OCI-LY7 (cell line): ENCODE results near the gene TAS2R39. TPM values are rescaled to one million over a fixed set of nuclear protein-coding genes. Genes with fewer than 3 reads are reported as not detected.

Source experiments
- BruUV-seq: library from RNA; stranded (reverse); fragments of 400-500 nt; replicated peaks from 2 replicates; lab custom pipeline; 2021; lab: Mats Ljungman, UMichigan
- CTCF ChIA-PET: fragments of 300-600 bp; sonication (Branson Sonifier 250); formaldehyde crosslinking; loops from one replicate; lab custom pipeline; 2022; ENCODE audit warnings: antibody characterized with exemption; ENCODE audit not compliant: unreplicated experiment; lab: Charles Lee
- POLR2A ChIA-PET: fragments of 300-600 bp; sonication (Branson Sonifier 250); formaldehyde crosslinking; loops from one replicate; lab custom pipeline; 2022; ENCODE audit warnings: antibody characterized with exemption; lab: Charles Lee
- DNase-seq: peaks from one replicate; pipeline ENCODE4 v3.0.0-alpha.2; 2015; ENCODE audit warnings: low spot score
- H2AFZ ChIP-seq: fragments of 200-600 bp; sonication (generic), shearing (Covaris generic); 2 replicates; pipeline ENCODE4 v1.6.1; 2014; ENCODE audit warnings: mild to moderate bottlenecking, antibody characterized with exemption, low read length, moderate library complexity
- H3K27ac ChIP-seq: fragments of 200-600 bp; sonication (generic); 2 replicates; pipeline ENCODE4 v1.5.1; 2014; ENCODE audit warnings: mixed run types, low read depth, mild to moderate bottlenecking, moderate library complexity, low read length, inconsistent platforms; ENCODE audit not compliant: poor library complexity, severe bottlenecking
- H3K36me3 ChIP-seq: fragments of 200-600 bp; sonication (generic); 2 replicates; pipeline ENCODE4 v1.6.1; 2014; ENCODE audit warnings: mild to moderate bottlenecking, antibody characterized with exemption, low read length, moderate library complexity, mixed read lengths; ENCODE audit not compliant: insufficient read depth
- H3K4me1 ChIP-seq: fragments of 200-600 bp; sonication (generic); 2 replicates; pipeline ENCODE4 v1.5.1; 2014; ENCODE audit warnings: mild to moderate bottlenecking, low read length; ENCODE audit not compliant: insufficient read depth, poor library complexity, severe bottlenecking
- H3K4me2 ChIP-seq: fragments of 200-600 bp; sonication (generic); 2 replicates; pipeline ENCODE4 v1.6.1; 2014; ENCODE audit warnings: mild to moderate bottlenecking, low read length
- H3K4me3 ChIP-seq: fragments of 200-600 bp; sonication (generic); 2 replicates; pipeline ENCODE4 v1.5.1; 2014; ENCODE audit warnings: mild to moderate bottlenecking, low read depth, low read length; ENCODE audit not compliant: poor library complexity, severe bottlenecking
- H3K79me2 ChIP-seq: fragments of 200-600 bp; sonication (generic); 2 replicates; pipeline ENCODE4 v1.6.1; 2016; ENCODE audit warnings: low read depth, mild to moderate bottlenecking, low read length, moderate library complexity, mixed read lengths; ENCODE audit not compliant: insufficient read depth
- H3K9me2 ChIP-seq: fragments of 200-600 bp; sonication (generic); 2 replicates; pipeline ENCODE4 v1.6.1; 2016; ENCODE audit warnings: mild to moderate bottlenecking, low read length, mixed read lengths; ENCODE audit not compliant: insufficient read depth
- H3K9me3 ChIP-seq: fragments of 200-600 bp; sonication (generic); 2 replicates; pipeline ENCODE4 v1.6.1; 2014; ENCODE audit warnings: mild to moderate bottlenecking, mixed run types, low read length, mixed read lengths
- H4K20me1 ChIP-seq: fragments of 200-600 bp; sonication (generic); 2 replicates; pipeline ENCODE4 v1.6.1; 2014; ENCODE audit warnings: mild to moderate bottlenecking, antibody characterized with exemption, low read length, moderate library complexity, mixed read lengths; ENCODE audit not compliant: insufficient read depth
- EZH2phosphoT487 ChIP-seq: fragments of 200-600 bp; sonication (generic); IDR thresholded peaks from 2 replicates; pipeline ENCODE4 v1.6.1; 2018; ENCODE audit warnings: low read depth, borderline replicate concordance, mild to moderate bottlenecking, mixed run types, antibody characterized with exemption, low read length, moderate library complexity, mixed read lengths
- intact Hi-C: fragments of 100-400 bp; cut with micrococcal nuclease; formaldehyde crosslinking; loops from one replicate; pipeline ENCODE4 v1.10.0; 2022; ENCODE audit not compliant: unreplicated experiment
- total RNA-seq, 2 experiments: library from RNA; depleted of rRNA in 1 of 2; stranded (reverse); fragments of >200 nt in 1 of 2; shearing (Covaris generic) in 1 of 2; gene quantifications; 2 replicates each; pipeline ENCODE4 v1.2.3, GENCODE V29; 2014 to 2022
- TF ChIP-seq, protein P1 (sequence below): fragments of 200-600 bp; sonication (generic); conservative IDR thresholded peaks from 2 replicates; pipeline ENCODE4 v1.5.1; 2014; ENCODE audit warnings: mild to moderate bottlenecking, antibody characterized with exemption, low read length, moderate library complexity, mixed read lengths

Gene TAS2R39
- total RNA-seq, 2 experiments from 2014 or later, result not detected

DNA sequence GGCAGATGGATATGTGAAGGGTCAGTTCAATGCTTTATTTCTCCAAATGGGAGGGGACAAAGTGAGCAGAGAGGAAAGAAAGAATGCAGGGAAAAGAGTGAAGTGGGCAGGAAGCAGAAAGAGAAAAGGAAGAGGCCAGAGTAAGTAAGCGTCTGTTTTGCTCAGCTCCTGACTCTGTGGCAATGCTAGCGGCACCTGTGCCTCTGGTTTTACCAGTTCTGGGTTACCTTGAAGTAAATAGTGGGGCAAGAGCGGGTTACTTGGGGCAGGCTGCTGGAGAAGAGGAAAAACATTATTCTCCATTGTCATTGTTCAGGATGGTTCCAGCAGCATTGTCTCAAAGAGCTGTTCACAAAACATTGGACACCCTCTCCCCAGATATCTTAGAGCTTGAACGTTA, 40.6 kb downstream of the TAS2R39 start:
- intact Hi-C loops, result no loop called here
- Histone ChIP-seq H3K9me3 (no peaks in the 10 kb centered on the region), H3K4me1 (no peaks in the 10 kb centered on the region), H3K4me3 (no peak overlapping the region), H3K36me3 (no peaks in the 10 kb centered on the region), H4K20me1 (no peaks in the 10 kb centered on the region), H2AFZ (no peak overlapping the region), H3K79me2 (no peaks in the 10 kb centered on the region), H3K9me2 (no peaks in the 10 kb centered on the region), H3K27ac (no peak overlapping the region), H3K4me2 (no peak overlapping the region)
- ChIA-PET CTCF (interaction anchor here (0.7 kb wide), 1 partner anchor 8 kb away, joined by 3 read pairs; no protein-coding TSS in a partner anchor), POLR2A (interaction anchor here (0.6 to 0.7 kb wide), 3 partner anchors 9 to 247 kb away, joined by 3 to 5 read pairs (median 4); no protein-coding TSS in a partner anchor)
- no TSS peak for BruUV-seq
- TF ChIP-seq, protein P1, sequence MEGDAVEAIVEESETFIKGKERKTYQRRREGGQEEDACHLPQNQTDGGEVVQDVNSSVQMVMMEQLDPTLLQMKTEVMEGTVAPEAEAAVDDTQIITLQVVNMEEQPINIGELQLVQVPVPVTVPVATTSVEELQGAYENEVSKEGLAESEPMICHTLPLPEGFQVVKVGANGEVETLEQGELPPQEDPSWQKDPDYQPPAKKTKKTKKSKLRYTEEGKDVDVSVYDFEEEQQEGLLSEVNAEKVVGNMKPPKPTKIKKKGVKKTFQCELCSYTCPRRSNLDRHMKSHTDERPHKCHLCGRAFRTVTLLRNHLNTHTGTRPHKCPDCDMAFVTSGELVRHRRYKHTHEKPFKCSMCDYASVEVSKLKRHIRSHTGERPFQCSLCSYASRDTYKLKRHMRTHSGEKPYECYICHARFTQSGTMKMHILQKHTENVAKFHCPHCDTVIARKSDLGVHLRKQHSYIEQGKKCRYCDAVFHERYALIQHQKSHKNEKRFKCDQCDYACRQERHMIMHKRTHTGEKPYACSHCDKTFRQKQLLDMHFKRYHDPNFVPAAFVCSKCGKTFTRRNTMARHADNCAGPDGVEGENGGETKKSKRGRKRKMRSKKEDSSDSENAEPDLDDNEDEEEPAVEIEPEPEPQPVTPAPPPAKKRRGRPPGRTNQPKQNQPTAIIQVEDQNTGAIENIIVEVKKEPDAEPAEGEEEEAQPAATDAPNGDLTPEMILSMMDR, result no peak
- TF ChIP-seq EZH2phosphoT487, result no peak
- DNase-seq, result no peak

DNA sequence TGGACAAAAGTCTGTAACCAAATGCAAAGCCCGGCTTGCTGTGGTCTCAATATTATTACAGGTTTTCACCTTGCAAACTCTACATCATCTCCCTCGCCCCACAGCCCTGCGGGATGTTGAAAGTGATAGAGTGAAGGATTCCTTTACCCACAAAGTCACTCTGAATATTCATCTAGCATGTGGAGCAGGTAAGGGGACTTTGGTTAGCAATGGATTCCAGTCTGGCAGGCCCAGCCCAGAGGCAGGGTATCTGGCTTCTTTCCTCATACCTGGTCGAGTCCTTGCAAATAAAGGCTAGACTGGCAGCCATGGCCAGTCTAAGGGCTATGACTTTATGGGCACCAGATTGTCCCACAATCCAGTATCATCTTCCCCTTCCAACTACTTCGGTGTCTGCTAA, 41.8 kb downstream of the TAS2R39 start:
- H3K79me2 ChIP-seq, result no peaks in the 10 kb centered on the region
- TF ChIP-seq, protein P1, result no peak
- TF ChIP-seq EZH2phosphoT487, result no peak
- ChIA-PET POLR2A (no interaction called here), CTCF (no interaction called here)
- BruUV-seq, result no TSS peak
- no peak overlapping the region for H3K4me3 ChIP-seq
- no peaks in the 10 kb centered on the region for H3K9me3 ChIP-seq
- H4K20me1 ChIP-seq, result no peaks in the 10 kb centered on the region
- H2AFZ ChIP-seq, result no peak overlapping the region
- no peak overlapping the region for H3K4me2 ChIP-seq
- no peak overlapping the region for H3K27ac ChIP-seq
- DNase-seq, result no peak
- intact Hi-C loops, result no loop called here
- H3K36me3 ChIP-seq, result no peaks in the 10 kb centered on the region
- H3K4me1 ChIP-seq, result no peaks in the 10 kb centered on the region
- H3K9me2 ChIP-seq, result no peaks in the 10 kb centered on the region

DNA sequence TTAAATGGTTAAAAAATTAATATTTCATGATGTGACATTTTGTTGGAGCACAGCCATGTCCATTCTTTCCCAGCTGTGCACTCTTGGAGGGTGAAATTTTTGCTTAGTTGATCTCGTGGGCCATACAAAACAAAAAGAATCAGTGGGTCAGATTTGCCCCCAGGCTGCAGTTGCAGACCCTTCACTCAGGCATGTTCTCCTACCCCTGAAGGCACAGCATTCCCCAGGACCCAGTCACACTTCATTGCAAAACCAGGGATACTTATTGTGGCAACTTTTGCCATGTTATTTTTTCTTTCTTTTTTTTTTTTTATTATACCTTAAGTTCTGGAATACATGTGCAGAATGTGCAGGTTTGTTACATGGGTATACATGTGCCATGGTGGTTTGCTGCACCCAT, 44.6 kb downstream of the TAS2R39 start:
- POLR2A ChIA-PET, result no interaction called here
- H3K79me2 ChIP-seq, result no peaks in the 10 kb centered on the region
- CTCF ChIA-PET, result no interaction called here
- H3K9me2 ChIP-seq, result no peaks in the 10 kb centered on the region
- H3K4me1 ChIP-seq, result no peaks in the 10 kb centered on the region
- no peaks in the 10 kb centered on the region for H4K20me1 ChIP-seq
- H3K36me3 ChIP-seq, result no peaks in the 10 kb centered on the region
- H3K4me2 ChIP-seq, result no peak overlapping the region
- H3K9me3 ChIP-seq, result no peaks in the 10 kb centered on the region
- no peak overlapping the region for H2AFZ ChIP-seq
- no peak overlapping the region for H3K4me3 ChIP-seq
- no peak for TF ChIP-seq EZH2phosphoT487
- TF ChIP-seq, protein P1, result no peak
- BruUV-seq, result no TSS peak
- no peak overlapping the region for H3K27ac ChIP-seq
- intact Hi-C loops, result no loop called here
- DNase-seq, result no peak
